Fibroblast of the aortic adventitia (primary cell): ENCODE results near the gene FAM98B. TPM values are rescaled to one million over a fixed set of nuclear protein-coding genes. Genes with fewer than 3 reads are reported as not detected.
A peak's percentile ranks its signal among the peaks of the same experiment; 100 is the strongest.

Experiments used
- DNase-seq: peaks from one replicate; pipeline ENCODE4 v3.0.0-alpha.2; 2010; ENCODE audit warnings: low read depth
- H3K4me3 ChIP-seq: 2 replicates; pipeline ENCODE4 v1.5.1; 2011; ENCODE audit warnings: low read depth, mild to moderate bottlenecking, control low read depth, low read length, moderate library complexity
- CTCF ChIP-seq: IDR thresholded peaks from 2 replicates; pipeline ENCODE4 v1.5.1; 2011; ENCODE audit warnings: mild to moderate bottlenecking, low read length, control low read depth, inconsistent platforms; ENCODE audit not compliant: insufficient read depth
- total RNA-seq: library from RNA; depleted of rRNA; stranded (reverse); fragments of >200 nt; gene quantifications from 2 replicates; pipeline ENCODE4 v1.2.3, GENCODE V29; 2012; ENCODE audit warnings: low replicate concordance

The FAM98B gene
- total RNA-seq, 1 donor: 8.9 TPM

- no peak overlapping the region for H3K4me3 ChIP-seq
- no peak for DNase-seq
- no peak for TF ChIP-seq CTCF
Observed at GRCh38 chr15:38512901-38513300, 59.0 kb downstream of the FAM98B start.

GRCh38 chr15:38514601-38515000, 60.7 kb downstream of the FAM98B start:
- no peak for TF ChIP-seq CTCF
- no peak overlapping the region for H3K4me3 ChIP-seq
- DNase-seq: no peak

- no peak overlapping the region for H3K4me3 ChIP-seq
- TF ChIP-seq CTCF: no peak
- DNase-seq: no peak
Observed at GRCh38 chr15:38516626-38517025, 62.7 kb downstream of the FAM98B start.

- no peak for TF ChIP-seq CTCF
- peak; percentile 46 for DNase-seq
- no peak overlapping the region for H3K4me3 ChIP-seq
Observed at GRCh38 chr15:38517312-38517975, 63.5 kb downstream of the FAM98B start.

GRCh38 chr15:38518084-38518483, 64.2 kb downstream of the FAM98B start:
- no peak for DNase-seq
- no peak overlapping the region for H3K4me3 ChIP-seq
- TF ChIP-seq CTCF: no peak

- DNase-seq: no peak
- no peak overlapping the region for H3K4me3 ChIP-seq
- no peak for TF ChIP-seq CTCF
Observed at GRCh38 chr15:38520035-38520434, 66.1 kb downstream of the FAM98B start.

- no peak overlapping the region for H3K4me3 ChIP-seq
- no peak for TF ChIP-seq CTCF
- DNase-seq: no peak
Observed at GRCh38 chr15:38521316-38521715, 67.4 kb downstream of the FAM98B start.
